PC-3 (cell line): Measurements from ENCODE around the gene SMIM10L1. TPM values are rescaled to one million over a fixed set of nuclear protein-coding genes. Genes with fewer than 3 reads are reported as not detected.

ENCODE experiments used
- ATAC-seq: fragments of 200-7000 bp; cut with Tn5 transposase; 2 replicates; pipeline ENCODE4 v1.9.1; 2020; ENCODE audit warnings: mild to moderate bottlenecking, moderate library complexity
- BruUV-seq: library from RNA; stranded (reverse); fragments of 400-500 nt; replicated peaks from 2 replicates; lab custom pipeline; 2021; lab: Mats Ljungman, UMichigan
- CTCF ChIA-PET: fragments of 300-600 bp; sonication (Branson Sonifier 250); formaldehyde crosslinking; loops from one replicate; lab custom pipeline; 2022; ENCODE audit warnings: antibody characterized with exemption; lab: Charles Lee
- POLR2A ChIA-PET: fragments of 300-600 bp; sonication (Branson Sonifier 250); formaldehyde crosslinking; loops from one replicate; lab custom pipeline; 2022; ENCODE audit warnings: antibody characterized with exemption; ENCODE audit not compliant: unreplicated experiment; lab: Charles Lee
- DNase-seq: peaks from one replicate; pipeline ENCODE4 v3.0.0-alpha.2; 2015
- H2AFZ ChIP-seq: fragments of 300-600 bp; sonication (generic); 2 replicates; pipeline ENCODE4 v1.6.0; 2016; ENCODE audit warnings: antibody characterized with exemption, low read length
- H3F3A ChIP-seq: fragments of 300-600 bp; sonication (generic); one replicate; pipeline ENCODE4 v1.6.0; 2017; ENCODE audit warnings: antibody characterized with exemption, low read length, control low read depth, mild to moderate bottlenecking; ENCODE audit not compliant: unreplicated experiment
- H3K27ac ChIP-seq: fragments of 300-600 bp; sonication (generic); 2 replicates; pipeline ENCODE4 v1.5.1; 2016; ENCODE audit warnings: mild to moderate bottlenecking, low read length
- H3K27me3 ChIP-seq: fragments of 300-600 bp; sonication (generic); 2 replicates; pipeline ENCODE4 v1.6.1; 2016; ENCODE audit warnings: low read length, mixed read lengths
- H3K36me3 ChIP-seq: fragments of 300-600 bp; sonication (generic); 2 replicates; pipeline ENCODE4 v1.6.1; 2016; ENCODE audit warnings: low read depth, mixed run types, low read length, mixed read lengths
- H3K4me1 ChIP-seq: fragments of 300-600 bp; sonication (generic); 2 replicates; pipeline ENCODE4 v1.5.1; 2016; ENCODE audit warnings: low read length; ENCODE audit not compliant: insufficient read depth
- H3K4me2 ChIP-seq: fragments of 300-600 bp; sonication (generic); 2 replicates; pipeline ENCODE4 v1.6.0; 2016; ENCODE audit warnings: low read length
- H3K4me3 ChIP-seq: fragments of 300-600 bp; sonication (generic); 2 replicates; pipeline ENCODE4 v1.5.1; 2016; ENCODE audit warnings: mild to moderate bottlenecking, low read length, mixed read lengths
- H3K79me2 ChIP-seq: fragments of 300-600 bp; sonication (generic); 2 replicates; pipeline ENCODE4 v1.6.1; 2017; ENCODE audit warnings: low read length, mixed read lengths
- H3K9ac ChIP-seq: fragments of 300-600 bp; sonication (generic); 2 replicates; pipeline ENCODE4 v1.6.0; 2016; ENCODE audit warnings: mild to moderate bottlenecking, low read length
- H3K9me2 ChIP-seq: fragments of 300-600 bp; sonication (generic); replicated peaks from 2 replicates; pipeline ENCODE4 v1.6.1; 2016; ENCODE audit warnings: mixed run types, low read length, mixed read lengths
- H3K9me3 ChIP-seq: fragments of 300-600 bp; sonication (generic); 2 replicates; pipeline ENCODE4 v1.6.1; 2016; ENCODE audit warnings: low read length, mixed read lengths
- H4K20me1 ChIP-seq: fragments of 300-600 bp; sonication (generic); 2 replicates; pipeline ENCODE4 v1.6.1; 2016; ENCODE audit warnings: low read length, mixed read lengths
- CTCF ChIP-seq: fragments of 300-600 bp; sonication (generic); conservative IDR thresholded peaks from 2 replicates; pipeline ENCODE4 v1.5.1; 2017; ENCODE audit warnings: antibody characterized with exemption, low read depth, mild to moderate bottlenecking, low read length
- EZH2 ChIP-seq: fragments of 300-600 bp; sonication (generic); IDR thresholded peaks from one replicate; pipeline ENCODE4 v1.6.1; 2017; ENCODE audit warnings: antibody characterized with exemption, mild to moderate bottlenecking, low read length; ENCODE audit not compliant: unreplicated experiment
- EZH2phosphoT487 ChIP-seq: fragments of 300-600 bp; sonication (generic); IDR thresholded peaks from 2 replicates; pipeline ENCODE4 v1.6.1; 2018; ENCODE audit warnings: mild to moderate bottlenecking, antibody characterized with exemption, low read length, borderline replicate concordance
- intact Hi-C: fragments of 100-400 bp; cut with micrococcal nuclease; formaldehyde crosslinking; loops from 2 replicates; pipeline ENCODE4 v1.9.0; 2023
- total RNA-seq: library from RNA; depleted of rRNA; stranded (reverse); fragments of >200 nt; gene quantifications from 2 replicates; pipeline ENCODE4 v1.2.3, GENCODE V29; 2014

Gene SMIM10L1
- total RNA-seq, 1 experiment from 2014 or later: 9.7 TPM

GRCh38 chr12:11144297-11144696 lies 26.7 kb upstream of the SMIM10L1 start:
- CTCF ChIA-PET: no interaction called here

GRCh38 chr12:11147420-11147819 lies 23.6 kb upstream of the SMIM10L1 start:
- DNase-seq (no peak), ATAC-seq (no peak)
- TF ChIP-seq EZH2phosphoT487 (no peak), EZH2 (no peak), CTCF (no peak)
- intact Hi-C loops: no loop called here
- no peak overlapping the region for H3K4me2 ChIP-seq
- no peak overlapping the region for H2AFZ ChIP-seq
- H4K20me1 ChIP-seq: no peaks in the 10 kb centered on the region
- H3K27me3 ChIP-seq: no peaks in the 10 kb centered on the region
- H3F3A ChIP-seq: no peaks in the 10 kb centered on the region
- H3K4me1 ChIP-seq: no peaks in the 10 kb centered on the region
- ChIA-PET POLR2A (no interaction called here), CTCF (no interaction called here)
- H3K9ac ChIP-seq: no peak overlapping the region
- no peak overlapping the region for H3K27ac ChIP-seq
- H3K36me3 ChIP-seq: peaks cover 5% of the 10 kb centered on the region; the same call in 1 of the 2 replicates
- no peaks in the 10 kb centered on the region for H3K79me2 ChIP-seq
- BruUV-seq: no TSS peak
- no peaks in the 10 kb centered on the region for H3K9me3 ChIP-seq
- H3K4me3 ChIP-seq: no peak overlapping the region
- no peaks in the 10 kb centered on the region for H3K9me2 ChIP-seq

More at GRCh38 chr12:11144297-11144696, 26.7 kb upstream of the SMIM10L1 start:
- no peak for TF ChIP-seq CTCF
- no peak for TF ChIP-seq EZH2phosphoT487
- no peaks in the 10 kb centered on the region for H3F3A ChIP-seq
- no peak overlapping the region for H3K27ac ChIP-seq
- no peaks in the 10 kb centered on the region for H4K20me1 ChIP-seq
- no peaks in the 10 kb centered on the region for H3K9me3 ChIP-seq
- ATAC-seq: no peak
- DNase-seq: no peak
- H3K9ac ChIP-seq: no peak overlapping the region
- H3K4me3 ChIP-seq: no peak overlapping the region
- no peaks in the 10 kb centered on the region for H3K9me2 ChIP-seq
- no peaks in the 10 kb centered on the region for H3K36me3 ChIP-seq
- no peak overlapping the region for H3K4me2 ChIP-seq
- H3K27me3 ChIP-seq: no peaks in the 10 kb centered on the region
- intact Hi-C loops: no loop called here
- H2AFZ ChIP-seq: no peak overlapping the region
- H3K79me2 ChIP-seq: 0 out of 2 replicates have a peak, but pooled peaks cover 21% of the 10 kb centered on the region
- no TSS peak for BruUV-seq
- POLR2A ChIA-PET: no interaction called here
- H3K4me1 ChIP-seq: no peaks in the 10 kb centered on the region

- DNase-seq: no peak
- ChIA-PET CTCF (no interaction called here), POLR2A (no interaction called here)
- H3K4me3 ChIP-seq: no peak overlapping the region
- no TSS peak for BruUV-seq
- peaks cover 5% of the 10 kb centered on the region for H3K36me3 ChIP-seq
- no peak for ATAC-seq
- H3K79me2 ChIP-seq: peaks cover 19% of the 10 kb centered on the region
- H3K9me2 ChIP-seq: no peaks in the 10 kb centered on the region
- H3K27me3 ChIP-seq: no peaks in the 10 kb centered on the region
- H3F3A ChIP-seq: no peaks in the 10 kb centered on the region
- no peak overlapping the region for H3K4me2 ChIP-seq
- intact Hi-C loops: no loop called here
- H3K9me3 ChIP-seq: no peaks in the 10 kb centered on the region
- H3K4me1 ChIP-seq: no peaks in the 10 kb centered on the region
- no peak overlapping the region for H2AFZ ChIP-seq
- TF ChIP-seq EZH2 (no peak), EZH2phosphoT487 (no peak), CTCF (no peak)
- no peaks in the 10 kb centered on the region for H4K20me1 ChIP-seq
- no peak overlapping the region for H3K27ac ChIP-seq
- no peak overlapping the region for H3K9ac ChIP-seq
Measured at GRCh38 chr12:11150832-11151231, 20.2 kb upstream of the SMIM10L1 start.
